Caco-2 (cell line): Measurements from ENCODE around the gene TMEM183A. TPM values are rescaled to one million over a fixed set of nuclear protein-coding genes. Genes with fewer than 3 reads are reported as not detected.

Experiments
- BruUV-seq: library from RNA; stranded (reverse); fragments of 400-500 nt; replicated peaks from 2 replicates; lab custom pipeline; 2021; lab: Mats Ljungman, UMichigan
- CTCF ChIA-PET: fragments of 300-600 bp; sonication (Branson Sonifier 250); formaldehyde crosslinking; loops from one replicate; lab custom pipeline; 2022; ENCODE audit warnings: antibody characterized with exemption; lab: Charles Lee
- POLR2A ChIA-PET: fragments of 300-600 bp; sonication (Branson Sonifier 250); formaldehyde crosslinking; loops from one replicate; lab custom pipeline; 2022; ENCODE audit warnings: antibody characterized with exemption; lab: Charles Lee
- DNase-seq, 2 experiments: peaks; one replicate each; pipeline versions ENCODE4 v3.0.0 to v3.0.0-alpha.2; 2020 to 2022
- H3K27me3 ChIP-seq: replicated peaks from 2 replicates; pipeline ENCODE4 v1.6.0; 2011; ENCODE audit warnings: low read length; ENCODE audit not compliant: control insufficient read depth, insufficient read depth
- H3K36me3 ChIP-seq: 2 replicates; pipeline ENCODE4 v1.5.1; 2011; ENCODE audit warnings: low read length; ENCODE audit not compliant: control insufficient read depth, insufficient read depth
- H3K4me1 ChIP-seq: fragments of 250-450 bp; sonication (Bioruptor Pico); 2 replicates; pipeline ENCODE4 v1.5.1; 2020; ENCODE audit warnings: mild to moderate bottlenecking
- H3K4me3 ChIP-seq: 2 replicates; pipeline ENCODE4 v1.5.1; 2011; ENCODE audit warnings: low read depth, mild to moderate bottlenecking, control low read depth, low read length
- H3K9me3 ChIP-seq: fragments of 250-450 bp; sonication (Bioruptor Pico); 2 replicates; pipeline ENCODE4 v1.5.1; 2020; ENCODE audit warnings: mild to moderate bottlenecking, moderate library complexity
- H3K27ac Mint-ChIP-seq: one replicate; pipeline ENCODE4 v1.8.0; 2022; ENCODE audit warnings: mixed read lengths; ENCODE audit not compliant: unreplicated experiment
- H3K27me3 Mint-ChIP-seq: one replicate; pipeline ENCODE4 v1.8.0; 2022; ENCODE audit warnings: mixed read lengths; ENCODE audit not compliant: insufficient read depth, unreplicated experiment
- H3K36me3 Mint-ChIP-seq: one replicate; pipeline ENCODE4 v1.8.0; 2022; ENCODE audit warnings: mild to moderate bottlenecking, mixed read lengths; ENCODE audit not compliant: insufficient read depth, unreplicated experiment
- H3K4me1 Mint-ChIP-seq: one replicate; pipeline ENCODE4 v1.8.0; 2022; ENCODE audit warnings: low read depth, mixed read lengths; ENCODE audit not compliant: unreplicated experiment
- H3K4me3 Mint-ChIP-seq: one replicate; pipeline ENCODE4 v1.8.0; 2022; ENCODE audit warnings: mild to moderate bottlenecking, moderate library complexity, mixed read lengths; ENCODE audit not compliant: unreplicated experiment
- H3K9me3 Mint-ChIP-seq: one replicate; pipeline ENCODE4 v1.8.0; 2022; ENCODE audit warnings: mixed read lengths; ENCODE audit not compliant: unreplicated experiment
- CTCF ChIP-seq, 2 experiments: fragments of 200-600 bp in 1 of 2; IDR thresholded peaks; 1 replicate in 1 of 2; 2 replicates in 1 of 2; pipeline versions ENCODE4 v1.5.1 to v1.8.0; 2011 to 2022; ENCODE audit warnings: antibody characterized with exemption in 1 of 2, control low read depth in 1 of 2, inconsistent platforms in 1 of 2, low read depth in 1 of 2, low read length in 1 of 2, mild to moderate bottlenecking in 1 of 2, moderate library complexity in 1 of 2; ENCODE audit not compliant: insufficient read depth in 1 of 2, severe bottlenecking in 1 of 2, unreplicated experiment in 1 of 2
- intact Hi-C: fragments of 100-400 bp; cut with micrococcal nuclease; formaldehyde crosslinking; loops from one replicate; pipeline ENCODE4 v1.10.0; 2022; ENCODE audit not compliant: unreplicated experiment
- total RNA-seq: library from RNA; stranded (reverse); gene quantifications from 2 replicates; pipeline ENCODE4 v1.2.3, GENCODE V29; 2022

TMEM183A gene
- total RNA-seq, 1 experiment from 2014 or later: 74.3 TPM

GRCh38 chr1:203028067-203028783 lies 21.1 kb downstream of the TMEM183A start:
- H3K27me3 Mint-ChIP-seq: no peaks in the 10 kb centered on the region

GRCh38 chr1:203028784-203029553 lies 21.8 kb downstream of the TMEM183A start:
- no peaks in the 10 kb centered on the region; the same call in 1 of the 2 replicates for H3K36me3 ChIP-seq
- H3K4me3 ChIP-seq: no peak overlapping the region
- peaks cover 6% of the 10 kb centered on the region for H3K4me1 ChIP-seq
- Mint-ChIP-seq H3K4me3 (no peak overlapping the region), H3K36me3 (peaks cover 19% of the 10 kb centered on the region), H3K27ac (no peak overlapping the region), H3K27me3 (no peaks in the 10 kb centered on the region), H3K9me3 (no peaks in the 10 kb centered on the region), H3K4me1 (peaks cover 9% of the 10 kb centered on the region)
- ChIA-PET POLR2A (no interaction called here), CTCF (no interaction called here)
- intact Hi-C loops: no loop called here
- H3K9me3 ChIP-seq: no peaks in the 10 kb centered on the region
- no peak for TF ChIP-seq CTCF (IDR thresholded peaks at IDR 0.05; ENCODE audit: insufficient read depth in 1 of 2, low read depth in 1 of 2, low read length in 1 of 2, severe bottlenecking in 1 of 2, unreplicated experiment in 1 of 2)
- no peaks in the 10 kb centered on the region for H3K27me3 ChIP-seq
- no TSS peak for BruUV-seq
- no peak for DNase-seq

More at GRCh38 chr1:203028067-203028783, 21.1 kb downstream of the TMEM183A start:
- Histone ChIP-seq H3K4me3 (no peak overlapping the region), H3K27me3 (no peaks in the 10 kb centered on the region), H3K9me3 (no peaks in the 10 kb centered on the region), H3K4me1 (peaks cover 6% of the 10 kb centered on the region), H3K36me3 (no peaks in the 10 kb centered on the region; the same call in 1 of the 2 replicates)
- Mint-ChIP-seq H3K4me1 (peaks cover 9% of the 10 kb centered on the region), H3K4me3 (no peak overlapping the region), H3K27ac (no peak overlapping the region), H3K36me3 (peaks cover 25% of the 10 kb centered on the region), H3K9me3 (no peaks in the 10 kb centered on the region)
- no peak for DNase-seq
- no peak for TF ChIP-seq CTCF (IDR thresholded peaks at IDR 0.05; ENCODE audit: insufficient read depth in 1 of 2, low read depth in 1 of 2, low read length in 1 of 2, severe bottlenecking in 1 of 2, unreplicated experiment in 1 of 2)
- BruUV-seq: no TSS peak
- CTCF ChIA-PET: interaction anchor here (0.8 kb wide), 1 partner anchor 241 kb away, joined by 3 read pairs; no protein-coding TSS in a partner anchor
- POLR2A ChIA-PET: no interaction called here
- intact Hi-C loops: no loop called here

GRCh38 chr1:203031467-203031866 lies 24.3 kb downstream of the TMEM183A start:
- Mint-ChIP-seq H3K9me3 (no peaks in the 10 kb centered on the region), H3K27ac (no peak overlapping the region), H3K4me3 (no peak overlapping the region), H3K4me1 (no peaks in the 10 kb centered on the region), H3K36me3 (no peaks in the 10 kb centered on the region), H3K27me3 (no peaks in the 10 kb centered on the region)
- no peak for TF ChIP-seq CTCF (IDR thresholded peaks at IDR 0.05; ENCODE audit: insufficient read depth in 1 of 2, low read depth in 1 of 2, low read length in 1 of 2, severe bottlenecking in 1 of 2, unreplicated experiment in 1 of 2)
- Histone ChIP-seq H3K4me3 (no peak overlapping the region), H3K4me1 (no peaks in the 10 kb centered on the region), H3K27me3 (no peaks in the 10 kb centered on the region), H3K9me3 (no peaks in the 10 kb centered on the region), H3K36me3 (peaks cover 1% of the 10 kb centered on the region)
- intact Hi-C loops: loop anchor here (10.0 kb wide), 1 partner anchor 293 kb away; no protein-coding TSS in a partner anchor
- ChIA-PET CTCF (no interaction called here), POLR2A (no interaction called here)
- no peak for DNase-seq
- no TSS peak for BruUV-seq
